GM21717 (cell line): ENCODE data around the gene TAS2R13.

Experiments used
- ATAC-seq: cut with Tn5 transposase; IDR thresholded peaks from one replicate; pipeline ENCODE4 v1.9.1; 2021; ENCODE audit warnings: mild to moderate bottlenecking, moderate library complexity; ENCODE audit not compliant: unreplicated experiment

Gene TAS2R13, protein sequence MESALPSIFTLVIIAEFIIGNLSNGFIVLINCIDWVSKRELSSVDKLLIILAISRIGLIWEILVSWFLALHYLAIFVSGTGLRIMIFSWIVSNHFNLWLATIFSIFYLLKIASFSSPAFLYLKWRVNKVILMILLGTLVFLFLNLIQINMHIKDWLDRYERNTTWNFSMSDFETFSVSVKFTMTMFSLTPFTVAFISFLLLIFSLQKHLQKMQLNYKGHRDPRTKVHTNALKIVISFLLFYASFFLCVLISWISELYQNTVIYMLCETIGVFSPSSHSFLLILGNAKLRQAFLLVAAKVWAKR

DNA sequence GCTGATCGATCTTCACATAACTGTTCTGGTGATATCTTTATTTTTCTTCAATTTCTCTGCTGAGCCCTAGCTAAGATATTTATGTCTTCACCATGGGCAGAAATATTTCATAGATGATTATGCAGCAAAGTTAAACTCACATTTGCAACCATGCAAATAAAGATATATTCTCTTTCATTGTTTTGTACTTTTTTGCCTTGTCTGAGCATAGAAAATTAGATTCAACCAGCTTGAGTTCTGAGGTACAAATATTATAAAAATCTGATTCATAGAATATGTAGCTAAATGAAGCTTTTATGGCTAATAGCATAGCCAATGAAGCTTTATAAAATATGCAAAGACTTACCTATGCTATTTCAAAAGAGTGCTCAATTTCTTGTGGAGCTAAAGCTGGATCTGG, at the start of gene TAS2R13:
Gene TAS2R13 (minus strand): TSS at position 101 of the 400 bp plus-strand sequence. CDS start 264 bp downstream, outside the sequence.
- no peak for ATAC-seq

DNA sequence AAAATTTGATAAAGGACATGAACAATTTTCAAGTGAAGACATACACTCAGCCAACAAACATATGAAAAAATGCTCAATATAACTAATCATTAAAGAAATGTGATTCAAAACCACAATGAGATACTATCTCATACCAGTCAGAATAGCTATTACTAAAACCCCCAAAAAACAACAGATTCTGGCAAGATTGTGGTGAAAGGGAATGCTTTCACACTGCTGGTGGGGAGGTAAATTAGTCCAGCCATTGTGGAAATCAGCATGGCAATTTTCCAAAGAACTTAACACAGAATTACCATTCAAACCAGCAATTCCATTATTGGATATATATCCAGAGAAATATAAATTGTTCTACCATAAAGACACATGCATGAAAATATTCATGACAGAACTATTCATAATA, 48.4 kb upstream of the TAS2R13 start:
- no peak for ATAC-seq

DNA sequence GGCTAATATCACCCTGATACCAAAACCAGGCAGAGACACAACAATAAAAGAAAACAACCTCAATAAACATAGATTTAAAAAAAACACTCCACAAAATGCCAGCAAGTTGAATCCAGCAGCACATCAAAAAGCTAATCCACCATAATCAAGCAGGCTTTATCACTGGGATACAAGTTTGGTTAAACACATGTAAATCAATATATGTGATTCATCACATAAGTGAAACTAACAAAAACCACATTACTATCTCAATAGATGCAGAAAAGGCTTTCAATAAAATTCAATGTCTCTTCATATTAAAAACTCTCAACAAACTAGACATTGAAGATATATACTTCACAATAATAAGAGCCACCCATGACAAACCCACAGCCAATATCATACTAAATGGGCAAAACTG, 46.7 kb upstream of the TAS2R13 start:
- ATAC-seq = no peak

DNA sequence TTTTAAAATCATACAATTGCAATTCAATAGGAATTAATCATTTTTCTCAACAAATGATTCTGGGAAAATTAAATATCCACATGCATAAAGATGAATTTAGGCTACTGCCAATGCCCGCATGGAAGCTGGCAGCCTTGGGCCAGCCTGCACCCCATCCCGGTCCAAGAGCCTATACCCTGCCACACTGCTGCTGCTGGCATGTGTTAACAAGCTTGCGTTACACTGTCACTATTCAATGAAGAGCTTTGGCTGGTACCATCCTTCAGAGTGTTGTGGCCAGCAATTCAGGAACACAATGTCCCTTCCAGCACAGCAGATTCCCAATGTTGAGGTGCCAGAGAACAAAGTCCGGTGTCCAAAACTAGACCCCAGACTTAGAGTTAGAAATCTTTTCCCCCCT, 43.3 kb upstream of the TAS2R13 start:
- no peak for ATAC-seq

DNA sequence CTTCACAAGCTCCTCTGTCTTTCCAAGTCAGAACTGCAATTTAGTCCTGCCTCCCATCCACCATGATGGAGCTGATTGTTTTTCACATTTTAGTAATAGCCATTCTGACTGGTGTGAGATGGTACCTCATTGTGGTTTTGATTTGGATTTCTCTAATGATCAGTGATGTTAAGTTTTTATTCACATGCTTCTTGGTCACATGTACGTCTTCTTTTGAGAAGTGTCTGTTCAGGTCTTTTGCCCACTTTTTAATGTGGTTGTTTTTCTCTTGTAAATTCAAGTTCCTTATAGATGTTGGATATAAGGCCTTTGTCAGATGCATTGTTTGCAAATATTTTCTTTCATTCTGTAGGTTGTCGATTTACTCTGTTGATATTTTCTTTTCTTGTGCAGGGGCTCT, 33.8 kb upstream of the TAS2R13 start:
- no peak for ATAC-seq

DNA sequence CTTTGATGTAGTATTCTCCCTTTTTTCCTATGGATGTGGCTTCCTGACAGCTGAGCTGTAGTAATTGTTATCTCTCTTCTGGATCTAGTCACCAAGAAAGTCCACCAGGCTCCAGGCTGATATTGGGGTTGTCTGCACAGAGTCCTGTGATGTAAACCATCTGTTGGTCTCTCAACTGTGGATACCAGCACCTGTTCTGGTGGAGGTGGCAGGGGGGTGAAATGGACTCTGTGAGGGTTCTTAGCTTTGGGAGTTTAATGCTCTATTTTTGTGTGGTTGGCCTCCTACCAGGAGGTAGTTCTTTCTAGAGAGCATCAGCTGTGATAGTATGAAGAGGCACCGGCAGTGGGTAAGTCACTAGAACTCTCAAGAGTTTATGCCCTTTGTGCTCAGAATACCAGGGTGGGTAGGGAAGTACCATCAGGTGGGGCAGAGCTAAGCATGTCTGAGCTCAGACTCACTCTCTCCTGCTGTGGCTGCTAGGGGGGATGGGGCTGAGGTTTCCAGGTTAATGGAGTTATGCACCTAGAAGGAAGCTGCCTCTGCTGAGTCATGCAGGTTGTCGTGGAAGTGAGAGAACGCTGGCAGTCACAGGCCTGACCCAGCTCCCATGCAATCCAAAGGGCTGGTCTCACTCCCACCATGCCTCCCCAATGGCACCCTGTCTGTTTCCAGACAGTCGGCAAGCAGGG, 32.7 kb upstream of the TAS2R13 start:
- no peak for ATAC-seq

DNA sequence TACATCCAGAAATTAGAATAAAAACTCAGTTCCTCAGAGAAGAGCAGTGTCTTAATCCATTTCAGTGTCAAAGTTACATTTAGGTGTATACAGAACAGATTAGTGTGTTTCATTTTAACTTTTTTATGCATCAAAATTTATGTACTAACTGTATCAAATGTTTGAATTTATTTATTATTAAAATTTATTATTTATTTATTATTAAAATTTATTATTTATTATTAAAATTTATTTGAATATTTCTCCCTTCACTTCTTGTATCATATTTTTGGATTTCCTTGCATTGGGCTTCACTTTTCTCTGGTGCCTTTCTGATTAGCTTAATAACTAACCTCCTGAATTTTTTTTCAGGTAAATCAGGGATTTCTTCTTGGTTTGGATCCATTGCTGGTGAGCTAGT, 32.0 kb upstream of the TAS2R13 start:
- ATAC-seq = no peak

DNA sequence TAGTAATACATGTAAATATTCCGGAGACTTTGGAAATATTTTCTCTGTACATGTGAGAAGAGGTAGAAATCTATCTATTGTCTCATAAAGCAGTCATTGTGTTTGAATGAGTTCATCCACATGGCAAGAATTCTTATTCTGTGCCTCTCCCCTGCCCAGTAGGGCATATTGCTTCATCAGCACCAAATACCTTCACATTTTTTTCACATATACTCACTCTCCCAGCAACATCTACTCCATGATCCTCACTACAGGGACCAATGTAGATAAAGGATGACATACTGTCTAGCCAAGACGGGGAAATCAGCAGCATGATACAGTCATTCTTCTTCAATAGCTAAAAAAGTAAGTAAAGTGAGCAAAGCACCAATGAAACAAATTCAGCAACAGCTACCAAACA, 31.0 kb upstream of the TAS2R13 start:
- no peak for ATAC-seq

DNA sequence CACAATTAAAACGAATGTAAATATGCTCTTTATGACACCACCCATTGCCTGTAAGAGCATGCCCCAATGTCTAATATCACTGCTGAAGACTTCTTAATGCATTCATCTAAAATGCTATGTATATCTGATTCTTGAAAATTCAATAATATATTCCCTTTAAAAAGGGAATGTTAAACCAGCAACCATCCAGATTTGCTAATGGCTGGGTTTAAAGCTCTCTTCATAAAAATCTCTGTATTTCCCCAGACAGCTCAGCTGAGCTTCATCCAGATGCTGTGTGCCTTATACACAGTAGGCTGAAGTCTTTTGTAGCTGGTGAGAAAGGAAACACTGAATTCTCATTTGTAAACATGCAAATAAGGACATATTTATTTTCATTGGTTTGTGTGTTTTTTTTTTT, 29.8 kb upstream of the TAS2R13 start, which contains the start of gene TAS2R14:
Gene TAS2R14 (minus strand): TSS at position 101 of the 400 bp plus-strand sequence. CDS start 56 bp downstream, at position 45.
- no peak for ATAC-seq

DNA sequence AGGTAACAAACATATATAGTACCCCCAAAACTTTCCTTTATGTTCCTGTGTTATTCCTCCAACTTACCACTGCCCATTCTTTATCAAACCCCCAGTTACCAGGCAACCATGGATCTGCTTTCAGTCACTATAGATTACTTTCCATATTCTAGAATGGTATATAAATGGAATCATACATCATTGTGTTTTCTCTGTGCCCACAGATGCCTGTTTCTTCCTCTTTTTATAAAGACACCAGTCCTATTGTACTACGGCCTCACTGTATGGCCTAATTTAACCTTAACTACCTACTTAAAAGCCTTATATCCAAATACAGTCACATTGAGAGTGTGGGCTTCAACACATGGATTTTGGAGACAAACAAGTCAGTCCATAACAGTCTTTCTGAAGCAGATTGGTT, 27.1 kb upstream of the TAS2R13 start:
- no peak for ATAC-seq

DNA sequence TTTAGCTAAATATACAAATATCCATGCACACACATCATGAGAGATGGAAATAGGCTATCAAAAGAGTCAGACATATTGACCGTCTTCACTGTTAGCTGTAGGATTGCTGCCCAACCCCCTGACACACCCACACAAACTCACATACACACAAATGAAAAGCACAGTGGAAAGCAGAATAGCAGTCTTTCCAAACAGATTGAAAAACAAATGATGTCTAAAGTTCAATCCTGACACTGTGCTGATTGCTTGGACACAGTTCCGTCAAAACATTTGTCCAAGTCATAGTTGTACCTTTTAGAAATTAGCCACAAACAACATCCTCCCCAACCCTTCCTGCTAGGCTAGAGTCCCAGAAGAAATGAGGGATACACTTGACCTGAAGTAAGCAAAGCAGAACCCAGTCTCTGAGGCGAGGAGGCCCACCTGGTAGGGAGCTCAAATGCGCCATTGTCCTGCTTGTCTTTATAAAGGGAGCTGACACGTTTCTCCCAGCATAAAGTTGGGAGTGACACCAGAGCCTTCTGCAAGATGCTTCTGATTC, 19.5 kb upstream of the TAS2R13 start, which contains the start of gene PRH2:
Gene PRH2 (plus strand): TSS at position 491 of the 541 bp plus-strand sequence. CDS start 38 bp downstream, at position 529.
- ATAC-seq = no peak

DNA sequence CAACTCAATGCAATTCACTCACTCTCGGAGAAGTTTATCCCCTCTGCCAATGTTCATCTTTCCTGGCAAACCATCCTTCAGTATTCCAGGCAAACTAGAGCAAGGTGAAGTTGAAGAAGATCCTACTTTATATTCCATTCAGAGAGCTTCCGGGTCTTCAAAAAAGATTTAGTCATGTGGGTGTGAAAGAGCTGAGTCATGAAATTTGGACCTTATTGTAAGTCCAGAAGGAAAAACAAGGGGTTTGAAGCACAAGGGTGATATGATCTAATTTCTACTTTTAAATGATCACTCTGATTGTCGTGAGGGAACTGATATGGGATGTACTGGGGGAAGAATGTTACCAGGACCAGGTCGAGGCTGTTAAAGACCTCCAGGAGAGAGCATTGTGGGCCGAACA, 16.9 kb upstream of the TAS2R13 start:
- ATAC-seq = no peak

DNA sequence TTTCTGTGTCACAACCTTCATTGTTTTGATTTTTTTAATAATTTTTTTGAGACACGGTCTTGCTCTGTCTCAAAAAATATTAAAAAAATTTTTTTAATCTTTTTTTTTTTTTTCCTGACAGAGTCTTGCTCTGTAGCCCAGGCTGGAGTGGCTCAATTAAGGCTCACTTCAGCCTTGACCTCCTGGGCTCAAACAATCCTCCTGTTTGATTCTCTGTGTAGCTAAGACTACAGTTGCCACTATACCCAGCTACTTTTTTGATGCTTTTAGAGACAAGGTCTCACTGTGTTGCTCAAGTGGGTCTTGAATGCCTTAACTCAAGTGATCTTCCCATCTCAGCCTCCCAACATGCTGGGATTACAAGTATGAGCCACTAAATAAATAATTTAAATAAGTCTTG, 10.4 kb upstream of the TAS2R13 start:
- no peak for ATAC-seq

DNA sequence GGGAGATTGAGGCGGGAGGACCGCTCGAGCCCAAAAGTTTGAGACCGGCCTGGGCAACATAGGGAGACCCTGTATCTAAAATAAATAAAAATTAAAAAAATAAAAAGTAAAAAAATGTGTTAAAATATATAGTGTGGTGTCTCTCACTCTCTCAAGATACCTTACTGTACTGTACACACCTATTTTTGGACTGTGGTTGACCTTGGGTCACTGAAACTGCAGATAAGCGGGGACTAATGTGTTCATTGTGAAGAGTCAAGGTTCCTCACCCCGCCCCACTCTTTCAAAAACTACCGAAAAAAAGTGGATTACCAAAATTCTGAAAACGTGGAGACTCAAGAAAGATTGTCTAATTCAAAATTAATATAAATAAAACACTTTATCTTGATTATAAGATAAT, 1.0 kb upstream of the TAS2R13 start:
- ATAC-seq = no peak

DNA sequence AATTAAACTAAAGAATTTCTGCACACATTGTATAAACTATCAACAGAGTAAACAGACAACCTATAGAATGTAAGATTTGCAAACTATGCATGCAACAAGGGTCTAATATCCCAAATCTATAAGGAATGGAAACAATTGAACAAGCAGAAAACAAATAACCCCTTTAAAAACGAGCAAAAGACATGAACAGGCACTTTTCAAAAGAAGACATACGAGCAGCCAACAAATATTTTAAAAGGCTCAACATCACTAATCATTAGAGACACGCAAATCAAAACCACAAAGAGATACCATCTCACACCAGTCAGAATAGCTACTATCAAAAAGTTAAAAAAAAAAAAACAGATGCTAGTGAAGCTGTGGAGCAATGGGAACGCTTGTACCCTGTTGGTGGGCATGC, 4.7 kb downstream of the TAS2R13 start:
- no peak for ATAC-seq

DNA sequence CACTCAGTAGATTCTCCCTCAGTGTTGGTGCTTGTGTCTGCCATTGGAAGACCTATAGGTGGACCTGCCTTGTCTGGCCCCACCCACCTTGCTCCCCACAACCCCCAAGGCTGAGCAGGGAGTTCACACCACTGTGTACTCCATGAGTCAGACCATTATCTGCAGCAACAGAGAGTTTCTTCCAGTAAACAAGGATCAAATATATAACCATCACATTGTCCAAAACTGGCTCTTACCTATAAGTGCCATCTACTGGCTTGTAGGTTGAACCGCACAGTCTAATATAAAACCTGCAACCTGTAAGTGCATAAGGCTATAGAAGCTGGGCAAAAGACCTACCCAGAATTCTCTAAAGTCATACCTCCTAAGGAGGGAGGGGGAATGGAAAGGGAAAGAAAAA, 7.9 kb downstream of the TAS2R13 start:
- no peak for ATAC-seq

DNA sequence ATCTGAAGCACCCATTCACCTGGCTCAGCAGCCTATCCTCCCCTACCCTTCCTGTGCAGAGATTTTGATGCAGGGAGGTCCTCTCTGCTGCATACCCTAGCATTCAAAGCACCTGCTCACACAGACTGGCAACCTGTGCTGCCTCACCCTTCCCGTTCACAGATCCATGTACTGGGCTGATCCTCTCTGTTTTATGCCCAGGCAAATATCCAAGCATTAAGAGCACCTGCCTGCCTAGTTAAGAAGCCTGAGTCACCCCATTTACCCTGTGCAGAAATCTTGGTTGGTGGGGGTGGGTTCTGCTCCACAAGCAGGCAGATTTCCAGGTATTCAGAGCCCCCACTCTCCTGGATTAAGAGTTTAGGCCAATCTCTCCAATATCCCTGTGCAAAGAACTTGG, 8.4 kb downstream of the TAS2R13 start:
- ATAC-seq = no peak

DNA sequence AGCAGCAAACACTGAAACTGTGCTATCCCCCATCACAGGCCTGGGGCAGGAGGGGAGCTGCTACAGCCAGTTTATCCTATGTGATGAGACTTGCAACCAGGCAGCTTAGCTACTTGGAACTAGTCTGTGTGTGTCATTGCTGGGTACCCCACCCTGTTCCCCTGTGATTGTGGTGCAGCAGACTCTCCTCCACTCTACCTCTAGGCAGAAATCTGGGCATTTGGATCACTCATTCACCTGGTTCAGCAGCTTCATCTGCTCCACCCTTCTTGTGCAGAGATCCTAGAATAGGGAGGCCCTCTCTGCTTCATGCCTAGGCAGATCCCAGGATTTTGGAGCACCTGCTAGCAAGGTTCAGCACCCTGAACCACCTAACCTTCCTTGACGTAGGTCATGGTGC, 8.8 kb downstream of the TAS2R13 start:
- ATAC-seq = no peak

DNA sequence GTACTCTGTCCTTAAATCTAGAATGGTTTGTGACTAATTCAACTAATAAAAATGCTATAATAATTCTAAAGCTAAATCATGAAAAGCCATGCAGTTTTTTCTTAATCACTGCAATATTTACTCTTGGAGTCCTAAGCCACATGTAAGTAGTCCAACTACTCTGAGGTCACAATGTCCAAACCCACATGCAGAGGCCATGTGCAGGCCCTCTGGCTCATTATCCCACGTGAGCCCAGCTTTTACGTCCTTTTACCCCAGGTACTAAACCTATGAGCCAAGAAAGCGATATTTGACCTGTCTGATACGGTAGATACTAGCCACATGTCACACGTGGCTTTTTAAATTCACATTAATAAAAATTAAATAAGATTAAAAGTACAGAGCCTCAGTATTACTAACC, 12.5 kb downstream of the TAS2R13 start:
- ATAC-seq = no peak

DNA sequence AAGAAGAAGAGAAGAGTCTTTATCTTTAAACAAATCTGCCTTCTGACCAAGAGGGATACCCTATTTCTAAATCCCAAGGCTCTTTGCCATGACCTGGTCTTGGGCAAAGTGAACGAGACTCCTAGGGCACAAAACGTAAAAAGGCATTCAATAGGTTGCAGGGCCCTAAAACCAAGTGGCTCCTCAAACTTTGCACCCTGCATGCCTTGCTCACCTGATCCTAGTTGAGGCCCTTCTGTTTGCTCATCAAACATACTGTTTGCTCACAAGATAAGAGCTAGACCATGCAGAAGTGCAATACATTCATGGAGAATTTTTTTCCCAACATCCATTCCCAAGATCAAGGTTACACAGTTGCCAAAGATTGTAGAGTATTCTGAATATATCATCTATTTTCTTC, 17.4 kb downstream of the TAS2R13 start:
- ATAC-seq = no peak

DNA sequence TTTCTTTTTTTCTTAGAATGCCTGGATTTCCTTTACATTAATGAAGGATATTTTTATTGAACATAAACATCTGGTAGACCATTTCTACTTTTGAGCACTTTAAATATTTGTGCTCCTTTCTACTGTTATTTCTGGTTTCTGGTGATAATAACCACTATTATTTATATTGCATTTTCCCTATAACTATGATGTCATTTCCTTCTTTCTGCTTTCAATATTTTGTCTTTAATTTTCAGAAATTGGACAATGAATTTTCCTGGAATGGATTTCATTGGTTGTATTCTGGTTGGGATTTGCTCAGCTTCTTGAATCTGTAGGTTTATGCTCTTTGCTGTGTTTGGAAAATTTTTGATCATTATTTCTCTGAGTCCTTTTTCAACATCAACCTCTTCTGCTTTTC, 20.1 kb downstream of the TAS2R13 start:
- no peak for ATAC-seq

DNA sequence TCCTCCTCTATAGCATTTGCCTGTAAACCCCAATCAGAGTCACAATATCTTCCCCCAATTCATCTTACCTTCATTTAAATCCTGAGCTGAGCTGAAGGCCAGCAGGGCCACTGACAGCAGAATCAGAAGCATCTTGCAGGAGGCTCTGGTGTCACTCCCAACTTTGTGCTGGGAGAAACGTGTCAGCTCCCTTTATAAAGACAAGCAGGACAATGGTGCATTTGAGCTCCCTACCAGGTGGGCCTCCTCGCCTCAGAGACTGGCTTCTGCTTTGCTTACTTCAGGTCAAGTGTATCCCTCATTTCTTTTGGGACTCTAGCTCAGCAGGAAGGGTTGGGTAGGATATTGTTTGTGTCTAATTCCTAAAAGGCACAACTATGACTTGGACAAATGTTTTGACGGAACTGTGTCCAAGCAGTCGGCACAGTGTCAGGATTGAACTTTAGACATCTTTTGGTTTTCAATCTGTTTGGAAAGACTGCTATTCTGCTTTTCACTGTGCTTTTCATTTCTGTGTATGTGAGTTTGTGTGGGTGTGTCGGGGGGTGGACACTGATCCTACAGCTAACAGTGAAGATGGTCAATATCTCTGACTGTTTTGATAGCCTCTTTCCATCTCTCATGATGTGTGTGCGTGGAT, 25.2 kb downstream of the TAS2R13 start, which contains the start of gene PRH1:
Gene PRH1 (minus strand): TSS at position 170 of the 640 bp plus-strand sequence. CDS start 38 bp downstream, at position 132.
- ATAC-seq = no peak
